GM12878 (cell line): Measurements from ENCODE around the gene AVPR1B. TPM values are rescaled to one million over a fixed set of nuclear protein-coding genes. Genes with fewer than 3 reads are reported as not detected.

Source experiments
- ATAC-seq: fragments of 200-7000 bp; cut with Tn5 transposase; 3 replicates; pipeline ENCODE4 v1.9.1; 2020; ENCODE audit warnings: mild to moderate bottlenecking, moderate library complexity
- BruUV-seq: library from RNA; stranded (reverse); fragments of 400-500 nt; replicated peaks from 2 replicates; lab custom pipeline; 2021; lab: Mats Ljungman, UMichigan
- CTCF ChIA-PET: fragments of 300-600 bp; sonication (Branson Sonifier 250); formaldehyde crosslinking; extraction: SDS; loops from one replicate; lab custom pipeline; 2021; ENCODE audit warnings: inconsistent platforms; lab: Yijun Ruan, JAX
- POLR2A ChIA-PET: fragments of 350-600 bp; formaldehyde crosslinking; extraction: SDS; loops from one replicate; lab custom pipeline; 2021; ENCODE audit warnings: inconsistent platforms; lab: Charles Lee
- RAD21 ChIA-PET: fragments of 300-600 bp; sonication (Branson Sonifier 250); formaldehyde crosslinking; loops from one replicate; lab custom pipeline; 2023; ENCODE audit warnings: antibody characterized with exemption; ENCODE audit not compliant: unreplicated experiment; lab: Charles Lee
- SMC1A ChIA-PET: fragments of 300-600 bp; sonication (Branson Sonifier 250); formaldehyde crosslinking; loops from one replicate; lab custom pipeline; 2023; ENCODE audit not compliant: unreplicated experiment, uncharacterized antibody; lab: Charles Lee
- DNase-seq: peaks from one replicate; pipeline ENCODE4 v3.0.0-alpha.2; 2011; ENCODE audit warnings: low read depth, low spot score
- FAIRE-seq: peaks from 3 replicates; lab custom pipeline; 2011; peaks lifted over from hg19 to GRCh38; lab: Jason Lieb, UNC
- H2AFZ ChIP-seq: 2 replicates; pipeline ENCODE4 v1.6.0; 2011; ENCODE audit warnings: low read depth, low read length, control low read depth; ENCODE audit not compliant: control insufficient read depth
- H3K27ac ChIP-seq: 2 replicates; pipeline ENCODE4 v1.5.1; 2011; ENCODE audit warnings: control low read depth; ENCODE audit not compliant: control insufficient read depth, insufficient read depth
- H3K27me3 ChIP-seq, 2 experiments: replicated peaks in 1 of 2; 2 replicates each; pipeline versions ENCODE4 v1.6.0 to v1.6.1; 2011; ENCODE audit warnings: low read length in 1 of 2; ENCODE audit not compliant: control insufficient read depth in 2 of 2, insufficient read depth in 2 of 2
- H3K36me3 ChIP-seq, 2 experiments: 2 replicates each; pipeline ENCODE4 v1.5.1; 2011; ENCODE audit warnings: low read length in 1 of 2; ENCODE audit not compliant: control insufficient read depth in 2 of 2, insufficient read depth in 2 of 2
- H3K4me1 ChIP-seq: 2 replicates; pipeline ENCODE4 v1.6.1; 2011; ENCODE audit warnings: mild to moderate bottlenecking, low read length, moderate library complexity, mixed read lengths; ENCODE audit not compliant: control insufficient read depth, insufficient read depth
- H3K4me2 ChIP-seq: 2 replicates; pipeline ENCODE4 v1.6.0; 2011; ENCODE audit warnings: control low read depth; ENCODE audit not compliant: control insufficient read depth, insufficient read depth
- H3K4me3 ChIP-seq: fragments of 200-600 bp; sonication (generic); 2 replicates; pipeline ENCODE4 v1.5.1; 2016
- H3K79me2 ChIP-seq: 2 replicates; pipeline ENCODE4 v1.6.0; 2011; ENCODE audit warnings: low read length; ENCODE audit not compliant: control insufficient read depth, insufficient read depth
- H3K9ac ChIP-seq: 2 replicates; pipeline ENCODE4 v1.8.0; 2011; ENCODE audit warnings: low read length, control low read depth, mixed read lengths; ENCODE audit not compliant: control insufficient read depth, insufficient read depth
- H3K9me3 ChIP-seq: replicated peaks from 3 replicates; pipeline ENCODE4 v1.5.1; 2011; ENCODE audit warnings: mild to moderate bottlenecking, low read length; ENCODE audit not compliant: control insufficient read depth, insufficient read depth
- H4K20me1 ChIP-seq: 2 replicates; pipeline ENCODE4 v1.6.0; 2011; ENCODE audit not compliant: control insufficient read depth, insufficient read depth
- BHLHE40 ChIP-seq, 2 experiments: fragments of 450-650 bp in 1 of 2; IDR thresholded peaks; 2 replicates each; pipeline ENCODE4 v1.6.1; 2011 to 2017; ENCODE audit warnings: low read depth in 2 of 2, borderline replicate concordance in 1 of 2, improper control_type of control experiment in 1 of 2, low read length in 1 of 2, mild to moderate bottlenecking in 1 of 2
- POLR2A ChIP-seq: IDR thresholded peaks from 2 replicates; pipeline ENCODE4 v1.6.1; 2011; ENCODE audit warnings: low read depth, mild to moderate bottlenecking, low read length
- ZBTB40 ChIP-seq: fragments of 450-650 bp; IDR thresholded peaks from 2 replicates; pipeline ENCODE4 v1.6.1; 2016; ENCODE audit warnings: mild to moderate bottlenecking, moderate library complexity, borderline replicate concordance
- WGBS: methylation state at CpG from one replicate; pipeline ENCODE4 v1.1.6; 2016; ENCODE audit warnings: low lambda C conversion rate; ENCODE audit not compliant: insufficient replicate concordance, insufficient coverage; ENCODE audit errors: missing lambda C conversion rate; 5-methylcytosine and 5-hydroxymethylcytosine counted together
- in situ Hi-C: fragments of 300-500 bp; cut with MboI; formaldehyde crosslinking; loops from 9 replicates; pipeline ENCODE4 v1.14.3; 2018; ENCODE audit warnings: mixed read lengths
- intact Hi-C: fragments of 100-400 bp; cut with micrococcal nuclease; formaldehyde crosslinking; loops from one replicate; pipeline ENCODE4 v1.14.2; 2022; ENCODE audit not compliant: unreplicated experiment
- polyA plus RNA-seq, 11 experiments: library from polyadenylated mRNA; depleted of rRNA in 4 of 11; unstranded in 6 of 11; stranded (reverse) in 5 of 11; fragments of >200 nt; fragmentation: Nextera tagmentation in 4 of 11; fragmentation: Illumina TruSeq in 1 of 11; extraction: Ambion mirVana in 4 of 11; extraction: Trizol in 1 of 11; gene quantifications; 1 replicate in 1 of 11; 2 replicates in 10 of 11; pipeline versions ENCODE4 v1.2.1 to v1.2.3, GENCODE V29; 2011 to 2016; ENCODE audit warnings: inconsistent platforms in 2 of 11, missing spikeins in 2 of 11, low read depth in 1 of 11
- total RNA-seq, 4 experiments: library from RNA; depleted of rRNA in 3 of 4; stranded (reverse); fragments of >200 nt in 3 of 4; fragmentation: Illumina TruSeq in 1 of 4; extraction: Trizol in 1 of 4; gene quantifications; 2 replicates each; pipeline versions ENCODE4 v1.2.1 to v1.2.3, GENCODE V29; 2013 to 2021
- TF ChIP-seq, protein P1 (sequence below): fragments of 450-650 bp; IDR thresholded peaks from 2 replicates; pipeline ENCODE4 v1.6.1; 2017; ENCODE audit warnings: mild to moderate bottlenecking

Gene AVPR1B
- total and polyA plus RNA-seq, 10 of the 15 experiments (the other 5 are each of a cell fraction or from before 2014, with no cell fraction given), result not detected

- H3K27me3 ChIP-seq, result no peaks in the 10 kb centered on the region
- DNase-seq (no peak), FAIRE-seq (no peak), ATAC-seq (no peak)
- 76% methylated on average over 6 of the region's 6 CpGs for WGBS
- no peaks in the 10 kb centered on the region; the same call in 2 of the 3 replicates for H3K9me3 ChIP-seq
- in situ Hi-C loops (no loop called here), intact Hi-C loops (no loop called here)
- H2AFZ ChIP-seq, result no peak overlapping the region
- peaks cover 25% of the 10 kb centered on the region for H3K4me1 ChIP-seq
- SMC1A ChIA-PET, result interaction anchor here (1.3 kb wide), 1 partner anchor 11 kb away, joined by 4 read pairs; no protein-coding TSS in a partner anchor
- no TSS peak for BruUV-seq
- CTCF ChIA-PET, result interaction anchor here (0.7 kb wide), 1 partner anchor 44 kb away, joined by 3 read pairs; no protein-coding TSS in a partner anchor
- RAD21 ChIA-PET, result no interaction called here
- H3K36me3 ChIP-seq, result peaks cover 21 to 27% of the 10 kb centered on the region in 2 experiments
- no peak overlapping the region for H3K27ac ChIP-seq
- H3K4me2 ChIP-seq, result no peak overlapping the region
- H3K79me2 ChIP-seq, result peaks cover 15% of the 10 kb centered on the region
- no peak overlapping the region for H3K4me3 ChIP-seq
- H3K9ac ChIP-seq, result no peak overlapping the region
- peaks cover 3% of the 10 kb centered on the region; the same call in 1 of the 2 replicates for H4K20me1 ChIP-seq
- TF ChIP-seq POLR2A (peak; percentile 56; the same call in 1 of the 2 replicates), ZBTB40 (no peak), BHLHE40 (IDR thresholded peaks at IDR 0.05; ENCODE audit: borderline replicate concordance in 1 of 2, low read depth in 2 of 2, low read length in 1 of 2) (peak in 1 of 2 experiments; percentile 26; a peak in 1 of 4 replicates)
- TF ChIP-seq, protein P1, sequence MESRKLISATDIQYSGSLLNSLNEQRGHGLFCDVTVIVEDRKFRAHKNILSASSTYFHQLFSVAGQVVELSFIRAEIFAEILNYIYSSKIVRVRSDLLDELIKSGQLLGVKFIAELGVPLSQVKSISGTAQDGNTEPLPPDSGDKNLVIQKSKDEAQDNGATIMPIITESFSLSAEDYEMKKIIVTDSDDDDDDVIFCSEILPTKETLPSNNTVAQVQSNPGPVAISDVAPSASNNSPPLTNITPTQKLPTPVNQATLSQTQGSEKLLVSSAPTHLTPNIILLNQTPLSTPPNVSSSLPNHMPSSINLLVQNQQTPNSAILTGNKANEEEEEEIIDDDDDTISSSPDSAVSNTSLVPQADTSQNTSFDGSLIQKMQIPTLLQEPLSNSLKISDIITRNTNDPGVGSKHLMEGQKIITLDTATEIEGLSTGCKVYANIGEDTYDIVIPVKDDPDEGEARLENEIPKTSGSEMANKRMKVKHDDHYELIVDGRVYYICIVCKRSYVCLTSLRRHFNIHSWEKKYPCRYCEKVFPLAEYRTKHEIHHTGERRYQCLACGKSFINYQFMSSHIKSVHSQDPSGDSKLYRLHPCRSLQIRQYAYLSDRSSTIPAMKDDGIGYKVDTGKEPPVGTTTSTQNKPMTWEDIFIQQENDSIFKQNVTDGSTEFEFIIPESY, result no peak
- POLR2A ChIA-PET, result no interaction called here
Measured at GRCh38 chr1:206062464-206062863, 54.7 kb downstream of the AVPR1B start.
